ENCODE results near the gene MGAT4A.
A peak's percentile ranks its signal among the peaks of the same experiment; 100 is the strongest.
"Not testable (repeated sequence)": the region's sequence is repeated elsewhere in the genome, so short reads cannot be mapped to it uniquely, and the experiment has no call there.

The MGAT4A gene

GRCh38 chr2:98607741-98608115 is 123.2 kb downstream of the MGAT4A start:
- Histone ChIP-seq H3K4me3 (ENCODE audit: low read length) (peak overlapping the region; percentile 80), H3K9me3 (ENCODE audit: low read length) (no peaks in the 10 kb centered on the region), H3K4me1 (ENCODE audit: insufficient read depth, low read length) (peaks cover 35% of the 10 kb centered on the region), H3K27me3 (ENCODE audit: insufficient read depth, low read length) (no peaks in the 10 kb centered on the region), H2AFZ (ENCODE audit: low read depth, low read length) (peak overlapping the region; percentile 81), H3K36me3 (ENCODE audit: insufficient read depth, low read length) (peaks cover 30% of the 10 kb centered on the region)

- peaks cover 35% of the 10 kb centered on the region for H3K4me1 ChIP-seq (ENCODE audit: insufficient read depth, low read length)
- no peaks in the 10 kb centered on the region for H3K27me3 ChIP-seq (ENCODE audit: insufficient read depth, low read length)
- H2AFZ ChIP-seq (ENCODE audit: low read depth, low read length), result no peak overlapping the region
- H3K36me3 ChIP-seq (ENCODE audit: insufficient read depth, low read length), result peaks cover 27% of the 10 kb centered on the region
- H3K4me3 ChIP-seq (ENCODE audit: low read length), result peak overlapping the region; percentile 80
- no peaks in the 10 kb centered on the region for H3K9me3 ChIP-seq (ENCODE audit: low read length)
These were observed 123.8 kb downstream of the MGAT4A start for GRCh38 chr2:98607104-98607503.

GRCh38 chr2:98606431-98606830 is 124.5 kb downstream of the MGAT4A start:
- no peak overlapping the region for H3K4me3 ChIP-seq (ENCODE audit: low read length)
- H2AFZ ChIP-seq (ENCODE audit: low read depth, low read length), result no peak overlapping the region
- H3K9me3 ChIP-seq (ENCODE audit: low read length), result no peaks in the 10 kb centered on the region
- H3K27me3 ChIP-seq (ENCODE audit: insufficient read depth, low read length), result no peaks in the 10 kb centered on the region
- peaks cover 26% of the 10 kb centered on the region for H3K36me3 ChIP-seq (ENCODE audit: insufficient read depth, low read length)
- peaks cover 35% of the 10 kb centered on the region for H3K4me1 ChIP-seq (ENCODE audit: insufficient read depth, low read length)

GRCh38 chr2:98605076-98605475 is 125.9 kb downstream of the MGAT4A start:
- H3K4me3 ChIP-seq (ENCODE audit: low read length), result no peak overlapping the region

GRCh38 chr2:98604547-98604946 is 126.4 kb downstream of the MGAT4A start:
- H3K4me3 ChIP-seq (ENCODE audit: low read length), result no peak overlapping the region
- no peaks in the 10 kb centered on the region for H3K27me3 ChIP-seq (ENCODE audit: insufficient read depth, low read length)
- peaks cover 18% of the 10 kb centered on the region for H3K4me1 ChIP-seq (ENCODE audit: insufficient read depth, low read length)
- H2AFZ ChIP-seq (ENCODE audit: low read depth, low read length), result no peak overlapping the region
- H3K36me3 ChIP-seq (ENCODE audit: insufficient read depth, low read length), result peaks cover 25% of the 10 kb centered on the region
- H3K9me3 ChIP-seq (ENCODE audit: low read length), result no peaks in the 10 kb centered on the region

More at GRCh38 chr2:98605076-98605475, 125.9 kb downstream of the MGAT4A start:
- Histone ChIP-seq H3K4me1 (ENCODE audit: insufficient read depth, low read length) (peaks cover 23% of the 10 kb centered on the region), H3K27me3 (ENCODE audit: insufficient read depth, low read length) (no peaks in the 10 kb centered on the region), H2AFZ (ENCODE audit: low read depth, low read length) (no peak overlapping the region), H3K36me3 (ENCODE audit: insufficient read depth, low read length) (peaks cover 20% of the 10 kb centered on the region), H3K9me3 (ENCODE audit: low read length) (no peaks in the 10 kb centered on the region)

GRCh38 chr2:98601532-98602132 is 129.3 kb downstream of the MGAT4A start:
- Histone ChIP-seq H2AFZ (ENCODE audit: low read depth, low read length) (no peak overlapping the region), H3K36me3 (ENCODE audit: insufficient read depth, low read length) (peaks cover 41% of the 10 kb centered on the region), H3K9me3 (ENCODE audit: low read length) (no peaks in the 10 kb centered on the region), H3K4me3 (ENCODE audit: low read length) (no peak overlapping the region), H3K27me3 (ENCODE audit: insufficient read depth, low read length) (no peaks in the 10 kb centered on the region), H3K4me1 (ENCODE audit: insufficient read depth, low read length) (peaks cover 2% of the 10 kb centered on the region)

- H3K4me1 ChIP-seq (ENCODE audit: insufficient read depth, low read length), result no peaks in the 10 kb centered on the region
- no peaks in the 10 kb centered on the region for H3K27me3 ChIP-seq (ENCODE audit: insufficient read depth, low read length)
- peaks cover 43% of the 10 kb centered on the region for H3K36me3 ChIP-seq (ENCODE audit: insufficient read depth, low read length)
- no peak overlapping the region for H3K4me3 ChIP-seq (ENCODE audit: low read length)
- H2AFZ ChIP-seq (ENCODE audit: low read depth, low read length), result no peak overlapping the region
- peaks cover 2% of the 10 kb centered on the region for H3K9me3 ChIP-seq (ENCODE audit: low read length)
These were observed 132.0 kb downstream of the MGAT4A start for GRCh38 chr2:98598781-98599428.

GRCh38 chr2:98594665-98595064 is 136.3 kb downstream of the MGAT4A start:
- peaks cover 35% of the 10 kb centered on the region for H3K36me3 ChIP-seq (ENCODE audit: insufficient read depth, low read length)
- H3K4me1 ChIP-seq (ENCODE audit: insufficient read depth, low read length); H3K4me3 ChIP-seq (ENCODE audit: low read length); H3K27me3 ChIP-seq (ENCODE audit: insufficient read depth, low read length); H2AFZ ChIP-seq (ENCODE audit: low read depth, low read length); H3K9me3 ChIP-seq (ENCODE audit: low read length): not testable (repeated sequence)

GRCh38 chr2:98592565-98592964 is 138.4 kb downstream of the MGAT4A start:
- Histone ChIP-seq H3K4me1 (ENCODE audit: insufficient read depth, low read length) (no peaks in the 10 kb centered on the region), H2AFZ (ENCODE audit: low read depth, low read length) (no peak overlapping the region), H3K27me3 (ENCODE audit: insufficient read depth, low read length) (no peaks in the 10 kb centered on the region), H3K36me3 (ENCODE audit: insufficient read depth, low read length) (peaks cover 20% of the 10 kb centered on the region), H3K9me3 (ENCODE audit: low read length) (peaks cover 3% of the 10 kb centered on the region), H3K4me3 (ENCODE audit: low read length) (no peak overlapping the region)

GRCh38 chr2:98589489-98589888 is 141.4 kb downstream of the MGAT4A start:
- H3K9me3 ChIP-seq (ENCODE audit: low read length), result peaks cover 3% of the 10 kb centered on the region
- no peaks in the 10 kb centered on the region for H3K27me3 ChIP-seq (ENCODE audit: insufficient read depth, low read length)
- H3K4me1 ChIP-seq (ENCODE audit: insufficient read depth, low read length), result no peaks in the 10 kb centered on the region
- H2AFZ ChIP-seq (ENCODE audit: low read depth, low read length), result no peak overlapping the region
- peaks cover 22% of the 10 kb centered on the region for H3K36me3 ChIP-seq (ENCODE audit: insufficient read depth, low read length)
- no peak overlapping the region for H3K4me3 ChIP-seq (ENCODE audit: low read length)

GRCh38 chr2:98588880-98589431 is 142.0 kb downstream of the MGAT4A start:
- no peaks in the 10 kb centered on the region for H3K4me1 ChIP-seq (ENCODE audit: insufficient read depth, low read length)
- no peak overlapping the region for H2AFZ ChIP-seq (ENCODE audit: low read depth, low read length)
- H3K27me3 ChIP-seq (ENCODE audit: insufficient read depth, low read length), result no peaks in the 10 kb centered on the region
- no peak overlapping the region for H3K4me3 ChIP-seq (ENCODE audit: low read length)
- H3K9me3 ChIP-seq (ENCODE audit: low read length), result peaks cover 1% of the 10 kb centered on the region
- peaks cover 22% of the 10 kb centered on the region for H3K36me3 ChIP-seq (ENCODE audit: insufficient read depth, low read length)

GRCh38 chr2:98586551-98587140 is 144.3 kb downstream of the MGAT4A start:
- no peaks in the 10 kb centered on the region for H3K4me1 ChIP-seq (ENCODE audit: insufficient read depth, low read length)
- H3K27me3 ChIP-seq (ENCODE audit: insufficient read depth, low read length), result no peaks in the 10 kb centered on the region
- H3K4me3 ChIP-seq (ENCODE audit: low read length), result no peak overlapping the region
- no peak overlapping the region for H2AFZ ChIP-seq (ENCODE audit: low read depth, low read length)
- peaks cover 24% of the 10 kb centered on the region for H3K36me3 ChIP-seq (ENCODE audit: insufficient read depth, low read length)
- H3K9me3 ChIP-seq (ENCODE audit: low read length), result no peaks in the 10 kb centered on the region

GRCh38 chr2:98585386-98585785 is 145.5 kb downstream of the MGAT4A start:
- no peaks in the 10 kb centered on the region for H3K9me3 ChIP-seq (ENCODE audit: low read length)
- H2AFZ ChIP-seq (ENCODE audit: low read depth, low read length), result no peak overlapping the region
- no peak overlapping the region for H3K4me3 ChIP-seq (ENCODE audit: low read length)
- H3K4me1 ChIP-seq (ENCODE audit: insufficient read depth, low read length), result no peaks in the 10 kb centered on the region
- H3K36me3 ChIP-seq (ENCODE audit: insufficient read depth, low read length), result peaks cover 19% of the 10 kb centered on the region
- no peaks in the 10 kb centered on the region for H3K27me3 ChIP-seq (ENCODE audit: insufficient read depth, low read length)

All from neuron (in vitro differentiated cells).